DMS79 (cell line): ENCODE results near the gene CHAF1B.
"Not testable (repeated sequence)": the region's sequence is repeated elsewhere in the genome, so short reads cannot be mapped to it uniquely, and the experiment has no call there.

Experiments used
- DNase-seq: peaks from one replicate; lab custom pipeline; 2025; lab: John Stamatoyannopoulos, UW

The CHAF1B gene

DNA sequence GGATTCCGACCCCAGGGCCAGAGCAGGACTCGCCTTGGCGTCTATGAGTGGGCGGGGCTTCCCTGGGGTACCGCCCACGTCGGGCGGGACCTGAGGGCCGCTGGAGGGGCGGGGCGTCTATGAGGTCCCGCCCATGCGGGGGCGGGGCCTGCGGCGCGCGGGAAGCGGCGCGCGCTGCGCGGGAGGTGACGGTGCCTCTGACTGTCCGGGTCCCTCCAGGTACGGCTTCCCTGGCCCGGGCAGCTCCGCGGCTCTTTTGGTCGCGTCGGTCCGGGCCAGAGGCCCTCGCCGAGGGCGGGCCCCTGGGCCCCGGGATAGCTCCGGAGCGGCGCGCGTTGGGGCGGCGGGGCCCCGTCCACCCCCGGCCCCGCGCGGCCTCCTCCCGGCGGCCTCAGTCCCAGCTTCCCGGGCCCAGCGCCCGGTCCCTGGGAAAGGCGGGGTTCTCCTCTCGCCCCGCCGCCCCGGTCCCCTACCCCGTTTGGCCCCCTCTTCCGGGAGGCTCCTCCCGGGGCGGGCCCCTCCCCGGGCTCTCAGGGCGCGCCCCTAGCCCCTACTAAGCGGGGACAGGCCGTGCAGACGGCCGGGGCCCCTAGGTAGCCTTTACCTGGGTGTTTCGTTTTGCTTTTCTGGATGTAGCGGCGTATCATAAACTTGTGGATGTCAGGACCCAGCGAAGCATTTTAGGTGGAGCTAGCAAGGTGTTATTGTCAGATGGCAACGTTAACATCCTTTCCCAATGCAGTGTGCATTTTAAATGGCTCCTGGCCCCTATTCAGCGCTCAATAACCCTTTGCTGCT, at the start of gene CHAF1B:
TSS of gene CHAF1B (plus strand) at position 160 of the 798 bp plus-strand sequence. CDS start 745 bp downstream, outside the sequence.
- DNase-seq = peak; percentile 33

- no peak for DNase-seq
Observed at GRCh38 chr21:36337099-36337509, 48.1 kb upstream of the CHAF1B start.

DNA sequence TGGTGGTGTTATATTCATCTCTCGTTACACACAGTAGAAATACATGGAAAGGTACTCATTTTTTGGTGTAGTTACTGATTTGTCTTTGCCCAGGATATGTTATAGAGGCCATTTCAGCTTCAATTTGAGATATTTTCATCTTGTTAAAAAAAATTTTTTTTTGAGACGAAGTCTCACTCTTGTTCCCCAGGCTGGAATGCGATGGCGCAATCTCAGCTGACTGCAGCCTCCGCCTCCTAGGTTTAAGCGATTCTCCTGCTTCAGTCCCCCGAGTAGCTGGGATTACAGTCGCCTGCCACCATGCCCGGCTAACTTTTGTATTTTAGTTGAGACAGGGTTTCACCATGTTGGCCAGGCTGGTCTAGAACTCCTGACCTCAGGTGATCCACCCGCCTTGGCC, 46.2 kb upstream of the CHAF1B start:
- no peak for DNase-seq

DNA sequence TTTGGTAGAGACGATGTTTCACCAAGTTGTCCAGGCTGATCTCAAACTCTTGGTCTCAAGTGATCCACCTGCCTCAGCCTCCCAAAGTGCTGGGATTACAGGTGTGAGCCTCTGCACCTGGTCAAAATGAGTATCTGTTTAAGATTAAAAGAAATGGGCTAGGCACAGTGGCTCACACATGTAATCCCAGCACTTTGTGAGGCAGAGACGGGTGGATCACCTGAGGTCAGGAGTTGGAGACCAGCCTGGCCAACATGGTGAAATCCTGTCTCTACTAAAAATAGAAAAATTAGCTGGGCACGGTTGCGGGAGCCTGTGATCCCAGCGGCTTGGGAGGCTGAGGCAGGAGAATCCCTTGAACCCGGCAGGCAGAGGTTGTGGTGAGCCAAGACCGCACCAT, 42.6 kb upstream of the CHAF1B start:
- DNase-seq = not testable (repeated sequence)

DNA sequence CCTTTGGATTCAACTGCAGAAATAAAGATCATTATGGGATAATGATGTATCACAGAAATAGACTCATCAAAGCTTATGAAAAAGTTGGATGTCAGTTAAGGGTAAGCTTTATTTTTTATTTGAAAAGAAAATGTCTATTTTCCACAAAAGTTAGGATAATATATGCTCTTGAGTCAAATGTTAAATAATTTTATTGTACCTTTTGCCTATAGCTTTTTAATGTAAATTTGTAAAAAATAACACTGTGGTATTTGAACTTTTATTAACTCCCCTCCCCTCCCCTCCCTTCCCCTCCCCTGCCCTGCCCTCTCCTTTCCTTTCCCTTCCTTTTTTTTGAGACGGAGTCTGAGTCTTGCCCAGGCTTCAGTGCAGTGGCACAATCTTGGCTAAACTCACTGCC, 40.3 kb upstream of the CHAF1B start:
- DNase-seq = no peak

- DNase-seq = no peak
Observed at GRCh38 chr21:36347278-36347961, 37.8 kb upstream of the CHAF1B start.

- DNase-seq = no peak
Observed at GRCh38 chr21:36347962-36348328, 37.2 kb upstream of the CHAF1B start.

DNA sequence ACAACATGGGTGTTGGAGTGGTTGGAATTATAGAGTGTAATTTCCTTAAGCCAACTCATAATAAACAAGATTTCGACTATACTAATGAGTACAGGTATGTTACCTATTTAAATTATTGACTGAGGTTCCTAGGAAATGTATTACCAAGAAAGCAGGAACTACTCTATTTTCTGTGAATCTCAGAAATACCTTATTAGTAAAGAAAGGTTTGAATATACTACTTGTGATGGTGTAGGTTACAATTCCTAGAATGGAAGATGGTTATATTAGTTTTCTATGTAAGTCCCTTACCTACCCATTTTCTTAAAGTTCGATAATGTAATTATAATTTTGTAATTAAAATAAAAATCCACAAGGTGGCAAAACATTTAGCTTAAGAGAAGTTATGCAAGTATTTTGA, 35.9 kb upstream of the CHAF1B start:
- no peak for DNase-seq

GRCh38 chr21:36350282-36350910, 34.8 kb upstream of the CHAF1B start:
- no peak for DNase-seq

DNA sequence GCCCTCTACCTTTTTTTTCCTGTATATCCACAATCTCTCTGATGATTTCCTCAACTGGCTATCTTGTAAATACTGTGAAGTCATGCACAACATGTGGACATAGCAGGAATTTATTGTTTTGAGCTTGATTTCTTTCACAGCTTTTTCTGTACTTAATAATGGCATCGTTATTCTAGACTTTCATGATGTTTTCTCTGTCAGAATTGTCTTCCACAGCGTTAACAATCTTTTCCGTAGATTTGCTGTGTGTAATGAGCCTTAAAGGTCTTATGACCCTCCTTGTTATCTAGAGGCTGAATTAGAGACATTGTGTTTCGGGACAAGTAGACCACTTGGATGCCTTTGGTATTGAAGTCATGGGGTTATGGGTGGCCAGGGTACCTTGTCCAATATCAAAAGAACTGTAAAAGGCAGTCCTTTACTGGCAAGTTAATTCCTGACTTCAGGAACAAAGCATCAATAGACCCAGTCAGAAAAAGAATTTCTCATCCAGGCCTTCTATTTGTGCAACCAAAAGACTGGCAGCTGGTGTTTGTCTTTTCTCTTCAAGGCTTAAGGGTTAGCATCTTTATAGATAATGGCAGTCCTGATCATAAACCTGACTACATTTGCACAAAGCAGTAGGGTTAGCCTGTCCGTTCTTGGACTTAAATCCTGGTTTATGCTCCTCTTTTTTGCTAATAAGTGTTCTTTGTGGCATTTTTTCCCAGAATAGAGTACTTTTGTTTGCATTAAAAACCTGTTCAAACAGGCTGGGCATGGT, 30.1 kb upstream of the CHAF1B start:
- no peak for DNase-seq

DNA sequence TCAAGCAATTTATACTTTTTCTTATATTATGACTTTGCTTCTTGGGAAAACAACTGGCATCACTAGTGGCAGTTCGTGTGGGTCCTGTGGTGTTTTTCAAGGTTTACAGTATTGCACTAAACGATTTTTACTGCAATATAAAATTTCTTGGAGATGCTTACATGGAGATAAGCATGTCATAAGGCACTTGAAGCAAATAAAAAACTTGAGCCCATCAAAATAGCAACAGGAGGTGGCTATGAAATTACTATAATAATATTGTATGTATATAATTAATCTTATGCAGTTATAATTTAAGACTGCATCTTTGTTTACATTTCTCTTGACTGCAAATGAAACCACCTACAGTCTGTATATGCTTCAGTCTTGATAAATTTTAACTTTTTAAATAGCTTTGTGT, 29.3 kb upstream of the CHAF1B start:
- DNase-seq = no peak

GRCh38 chr21:36359185-36359584, 26.0 kb upstream of the CHAF1B start:
- no peak for DNase-seq

GRCh38 chr21:36369064-36369685, 16.0 kb upstream of the CHAF1B start:
- DNase-seq = no peak

DNA sequence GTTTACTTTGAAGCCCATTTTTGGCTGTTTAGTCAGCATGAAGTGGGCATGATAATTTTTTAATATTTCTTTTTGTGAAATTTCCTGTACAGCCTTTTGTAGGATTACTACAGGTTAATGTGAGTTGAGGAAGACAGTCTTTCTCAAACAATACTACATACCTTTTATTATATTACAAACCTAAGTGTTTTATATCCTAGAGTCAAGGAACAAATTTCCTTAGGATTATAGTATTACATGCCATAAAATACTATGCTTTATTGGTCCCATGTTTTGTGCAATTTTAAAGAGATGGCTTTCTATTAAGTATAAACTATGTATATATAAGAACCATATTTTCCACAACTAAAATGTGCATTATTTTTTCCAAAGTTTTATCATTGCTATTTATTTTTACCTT, 9.2 kb upstream of the CHAF1B start:
- no peak for DNase-seq

- no peak for DNase-seq
Observed at GRCh38 chr21:36377391-36377842, 7.8 kb upstream of the CHAF1B start.

- DNase-seq = no peak
Observed at GRCh38 chr21:36379251-36379650, 5.9 kb upstream of the CHAF1B start.

- no peak for DNase-seq
Observed at GRCh38 chr21:36381841-36382589, 3.2 kb upstream of the CHAF1B start.

GRCh38 chr21:36382722-36383121, 2.5 kb upstream of the CHAF1B start:
- not testable (repeated sequence) for DNase-seq

DNA sequence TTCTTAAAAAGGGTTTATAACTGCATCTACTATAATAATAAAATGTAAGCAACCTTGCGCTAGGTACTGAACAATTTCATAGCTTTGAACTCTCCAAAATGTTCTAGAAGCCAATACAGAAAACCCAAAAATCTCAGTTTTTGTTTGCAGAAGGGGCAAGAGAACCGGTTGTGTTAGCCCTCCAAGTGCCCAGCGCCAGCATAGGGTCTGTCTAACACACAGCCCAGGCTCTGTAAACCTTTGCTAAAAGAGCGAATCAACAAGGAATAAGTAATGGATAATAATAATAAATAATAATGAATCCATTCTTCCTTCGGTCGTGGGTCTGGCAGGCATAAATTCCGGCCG, 333 bp upstream of the CHAF1B start:
- DNase-seq = no peak

- DNase-seq = no peak
Observed at GRCh38 chr21:36386031-36386642, 945 bp downstream of the CHAF1B start.

- no peak for DNase-seq
Observed at GRCh38 chr21:36388096-36388495, 2.9 kb downstream of the CHAF1B start.
